A549 (cell line): ENCODE data around the gene MAGEA9B.

ENCODE experiments used
- CTCF ChIP-seq: fragments of >200 bp; sonication (Bioruptor Twin); formaldehyde crosslinking; IDR thresholded peaks from 3 replicates; pipeline ENCODE4 v1.5.1; 2016
- EP300 ChIP-seq, 2 experiments: fragments of >200 bp; sonication (Bioruptor Twin); formaldehyde crosslinking; IDR thresholded peaks; 2 replicates in 1 of 2; 3 replicates in 1 of 2; pipeline ENCODE4 v1.6.1; 2016 to 2017
- NPAS2 ChIP-seq: fragments of 250-450 bp; sonication (Bioruptor Pico); IDR thresholded peaks from 2 replicates; pipeline ENCODE4 v1.8.0; 2022; ENCODE audit warnings: mild to moderate bottlenecking, moderate library complexity, borderline replicate concordance
- PBX3 ChIP-seq: IDR thresholded peaks from 2 replicates; pipeline ENCODE4 v1.6.1; 2012
- POLR2A ChIP-seq: IDR thresholded peaks from 2 replicates; pipeline ENCODE4 v1.6.1; 2012; ENCODE audit warnings: mild to moderate bottlenecking, low read length
- RAD21 ChIP-seq, 2 experiments: fragments of >200 bp in 1 of 2; sonication (Bioruptor Twin) in 1 of 2; formaldehyde crosslinking in 1 of 2; IDR thresholded peaks in 1 of 2; conservative IDR thresholded peaks in 1 of 2; 2 replicates in 1 of 2; 3 replicates in 1 of 2; pipeline ENCODE4 v1.6.1; 2012 to 2018; ENCODE audit warnings: inconsistent platforms in 1 of 2
- SMC3 ChIP-seq: fragments of >200 bp; sonication (Bioruptor Twin); formaldehyde crosslinking; IDR thresholded peaks from 3 replicates; pipeline ENCODE4 v1.6.1; 2018; ENCODE audit warnings: inconsistent platforms

- no peak for TF ChIP-seq CTCF
- no peak for TF ChIP-seq POLR2A
- no peak for TF ChIP-seq NPAS2 (CRISPR knock-in tag)
- TF ChIP-seq RAD21 (conservative IDR thresholded peaks at IDR 0.05 in 1 of 2, IDR thresholded peaks at IDR 0.05 in 1 of 2) = no peak
- no peak for TF ChIP-seq SMC3
- no peak for TF ChIP-seq EP300 (IDR thresholded peaks at IDR 0.05)
- no peak for TF ChIP-seq PBX3
Measured at GRCh38 chrX:149611623-149612175, 24.4 kb upstream of the MAGEA9B start.
